Astrocyte (in vitro differentiated cells and primary cell): ENCODE measurements around the gene ACP4. TPM values are rescaled to one million over a fixed set of nuclear protein-coding genes. Genes with fewer than 3 reads are reported as not detected.

Source experiments
- DNase-seq: peaks from one replicate; pipeline ENCODE4 v3.0.0-alpha.2; 2010; ENCODE audit warnings: low read depth
- FAIRE-seq: peaks from 2 replicates; lab custom pipeline; 2011; peaks lifted over from hg19 to GRCh38; lab: Jason Lieb, UNC
- H2AFZ ChIP-seq: 2 replicates; pipeline ENCODE4 v1.6.0; 2012; ENCODE audit warnings: low read depth, low read length, inconsistent platforms
- H3K27ac ChIP-seq: 2 replicates; pipeline ENCODE4 v1.5.1; 2011; ENCODE audit warnings: low read depth, low read length, inconsistent platforms
- H3K27me3 ChIP-seq: 2 replicates; pipeline ENCODE4 v1.6.0; 2011; ENCODE audit warnings: low read length, inconsistent platforms; ENCODE audit not compliant: insufficient read depth
- H3K36me3 ChIP-seq: 2 replicates; pipeline ENCODE4 v1.5.1; 2011; ENCODE audit warnings: low read length, inconsistent platforms; ENCODE audit not compliant: insufficient read depth
- H3K4me1 ChIP-seq: 2 replicates; pipeline ENCODE4 v1.5.1; 2011; ENCODE audit warnings: low read length, inconsistent platforms; ENCODE audit not compliant: insufficient read depth
- H3K4me2 ChIP-seq: 2 replicates; pipeline ENCODE4 v1.6.0; 2012; ENCODE audit warnings: low read length, inconsistent platforms
- H3K4me3 ChIP-seq: 2 replicates; pipeline ENCODE4 v1.5.1; 2011; ENCODE audit warnings: low read depth, mild to moderate bottlenecking, low read length, inconsistent platforms; ENCODE audit not compliant: insufficient read depth
- H3K79me2 ChIP-seq: 2 replicates; pipeline ENCODE4 v1.6.0; 2012; ENCODE audit warnings: mild to moderate bottlenecking, low read length, inconsistent platforms; ENCODE audit not compliant: insufficient read depth
- H3K9ac ChIP-seq: 2 replicates; pipeline ENCODE4 v1.6.0; 2012; ENCODE audit warnings: mild to moderate bottlenecking, low read length, inconsistent platforms
- H3K9me3 ChIP-seq: 2 replicates; pipeline ENCODE4 v1.5.1; 2012; ENCODE audit warnings: low read depth, mild to moderate bottlenecking, low read length, inconsistent platforms; ENCODE audit not compliant: insufficient read depth
- H4K20me1 ChIP-seq: 2 replicates; pipeline ENCODE4 v1.6.0; 2012; ENCODE audit warnings: low read length, inconsistent platforms; ENCODE audit not compliant: insufficient read depth
- H3K27ac Mint-ChIP-seq: one replicate; pipeline ENCODE4 v1.8.0; 2021; ENCODE audit warnings: mild to moderate bottlenecking, mixed read lengths; ENCODE audit not compliant: unreplicated experiment
- H3K27me3 Mint-ChIP-seq: one replicate; pipeline ENCODE4 v1.8.0; 2021; ENCODE audit warnings: low read depth, mixed read lengths; ENCODE audit not compliant: unreplicated experiment
- H3K36me3 Mint-ChIP-seq: one replicate; pipeline ENCODE4 v1.8.0; 2021; ENCODE audit warnings: low read depth, mixed read lengths; ENCODE audit not compliant: unreplicated experiment
- H3K4me1 Mint-ChIP-seq: one replicate; pipeline ENCODE4 v1.8.0; 2021; ENCODE audit warnings: low read depth, mixed read lengths; ENCODE audit not compliant: unreplicated experiment
- H3K4me3 Mint-ChIP-seq: one replicate; pipeline ENCODE4 v1.8.0; 2021; ENCODE audit warnings: mild to moderate bottlenecking, moderate library complexity, mixed read lengths; ENCODE audit not compliant: unreplicated experiment
- H3K9me3 Mint-ChIP-seq: one replicate; pipeline ENCODE4 v1.8.0; 2021; ENCODE audit warnings: mild to moderate bottlenecking, mixed read lengths; ENCODE audit not compliant: unreplicated experiment
- CTCF ChIP-seq: IDR thresholded peaks from 2 replicates; pipeline ENCODE4 v1.5.1; 2011; ENCODE audit warnings: low read depth, mild to moderate bottlenecking, inconsistent platforms, low read length, moderate library complexity; ENCODE audit not compliant: insufficient read depth
- EZH2 ChIP-seq: IDR thresholded peaks from 2 replicates; pipeline ENCODE4 v1.6.1; 2012; ENCODE audit warnings: mild to moderate bottlenecking, low read length, inconsistent platforms; ENCODE audit not compliant: insufficient read depth
- total RNA-seq: library from RNA; stranded (reverse); gene quantifications from 2 replicates; pipeline ENCODE4 v1.2.1, GENCODE V29; 2021

Gene ACP4
- total RNA-seq, 1 donor from 2014 or later: not detected

- Histone ChIP-seq H3K9me3 (no peaks in the 10 kb centered on the region), H3K4me1 (no peaks in the 10 kb centered on the region), H3K79me2 (no peaks in the 10 kb centered on the region), H3K27me3 (peaks cover 5% of the 10 kb centered on the region), H4K20me1 (no peaks in the 10 kb centered on the region), H3K4me2 (no peak overlapping the region), H3K4me3 (no peak overlapping the region), H3K27ac (no peak overlapping the region), H2AFZ (no peak overlapping the region), H3K9ac (no peak overlapping the region), H3K36me3 (no peaks in the 10 kb centered on the region)
- Mint-ChIP-seq H3K4me3 (no peak overlapping the region), H3K27ac (no peak overlapping the region), H3K27me3 (peaks cover 80% of the 10 kb centered on the region), H3K4me1 (no peaks in the 10 kb centered on the region), H3K36me3 (peaks cover 2% of the 10 kb centered on the region), H3K9me3 (peaks cover 16% of the 10 kb centered on the region)
- no peak for TF ChIP-seq CTCF
- no peak for TF ChIP-seq EZH2
- FAIRE-seq (no peak), DNase-seq (no peak)
Observed at GRCh38 chr19:50819636-50820035, 29.4 kb downstream of the ACP4 start.

- Histone ChIP-seq H3K4me2 (no peak overlapping the region), H4K20me1 (no peaks in the 10 kb centered on the region), H3K4me1 (no peaks in the 10 kb centered on the region), H3K27ac (no peak overlapping the region), H3K9me3 (no peaks in the 10 kb centered on the region), H3K4me3 (no peak overlapping the region), H3K27me3 (peaks cover 5% of the 10 kb centered on the region), H2AFZ (no peak overlapping the region), H3K36me3 (no peaks in the 10 kb centered on the region), H3K79me2 (no peaks in the 10 kb centered on the region), H3K9ac (no peak overlapping the region)
- no peak for TF ChIP-seq EZH2
- no peak for TF ChIP-seq CTCF
- FAIRE-seq: no peak
- Mint-ChIP-seq H3K4me3 (no peak overlapping the region), H3K4me1 (no peaks in the 10 kb centered on the region), H3K9me3 (peaks cover 12% of the 10 kb centered on the region), H3K27ac (no peak overlapping the region), H3K27me3 (peaks cover 75% of the 10 kb centered on the region), H3K36me3 (peaks cover 2% of the 10 kb centered on the region)
- DNase-seq: no peak
Observed at GRCh38 chr19:50820086-50820485, 29.9 kb downstream of the ACP4 start.

- H3K27me3 Mint-ChIP-seq: peaks cover 77% of the 10 kb centered on the region
- H3K4me3 Mint-ChIP-seq: no peak overlapping the region
- no peak overlapping the region for H3K9ac ChIP-seq
- no peaks in the 10 kb centered on the region for H3K4me1 Mint-ChIP-seq
- H3K4me2 ChIP-seq: no peak overlapping the region
- no peak overlapping the region for H2AFZ ChIP-seq
- no peak for TF ChIP-seq CTCF
- no peak for TF ChIP-seq EZH2
- peaks cover 2% of the 10 kb centered on the region for H3K36me3 Mint-ChIP-seq
- DNase-seq (no peak), FAIRE-seq (no peak)
- H3K27ac ChIP-seq: no peak overlapping the region
- H3K4me1 ChIP-seq: no peaks in the 10 kb centered on the region
- H3K9me3 Mint-ChIP-seq: peaks cover 11% of the 10 kb centered on the region
- peaks cover 5% of the 10 kb centered on the region for H3K27me3 ChIP-seq
- no peak overlapping the region for H3K27ac Mint-ChIP-seq
- H3K79me2 ChIP-seq: no peaks in the 10 kb centered on the region
- H4K20me1 ChIP-seq: no peaks in the 10 kb centered on the region
- H3K9me3 ChIP-seq: no peaks in the 10 kb centered on the region
- H3K36me3 ChIP-seq: no peaks in the 10 kb centered on the region
- H3K4me3 ChIP-seq: no peak overlapping the region
Observed at GRCh38 chr19:50820549-50821247, 30.5 kb downstream of the ACP4 start.
